ENCODE measurements around the gene NHSL2. TPM values are rescaled to one million over a fixed set of nuclear protein-coding genes. Genes with fewer than 3 reads are reported as not detected.

NHSL2 gene
- total RNA-seq, 1 donor from 2014 or later = 13.0 TPM

DNA sequence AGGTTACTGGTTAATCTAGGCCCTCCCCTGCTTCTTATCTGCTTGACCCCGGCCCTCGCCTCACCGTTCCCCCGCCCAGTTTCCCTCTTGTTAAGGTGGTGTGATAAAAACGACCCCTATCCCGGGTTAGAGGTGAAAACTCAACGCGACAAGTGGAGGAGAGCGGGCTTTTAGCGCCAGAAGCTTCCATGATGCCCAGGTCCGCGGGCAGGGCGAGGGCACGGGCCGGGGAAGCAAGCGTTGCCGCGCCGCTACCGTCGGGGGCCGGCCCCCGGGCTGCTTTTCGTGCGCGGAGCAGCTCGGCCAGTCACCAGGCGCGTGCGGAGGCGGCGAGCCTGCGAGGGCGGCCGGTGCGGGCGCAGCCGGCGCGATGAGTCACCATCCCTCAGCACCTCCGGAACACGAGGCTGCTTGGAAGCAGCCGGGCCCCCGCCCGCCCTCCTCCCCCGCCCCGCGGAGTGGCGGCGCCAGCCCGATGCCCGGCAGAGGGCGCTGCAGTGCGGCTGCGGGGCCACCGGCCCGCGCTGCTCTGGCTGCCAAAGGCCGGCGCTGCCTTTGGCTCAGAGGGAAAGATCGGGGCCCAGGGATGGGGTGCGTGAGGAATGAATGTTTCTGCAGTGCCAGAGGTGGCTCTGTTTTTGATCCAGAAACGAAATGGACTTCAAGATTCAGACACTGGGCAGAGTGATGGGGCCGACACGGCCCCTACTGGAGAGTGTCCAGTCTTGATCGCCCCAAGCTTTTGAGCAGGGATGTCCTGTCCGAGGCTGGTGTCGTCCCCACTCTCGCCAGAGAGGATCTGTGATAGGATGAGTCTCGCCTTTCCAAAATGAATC, 107.8 kb downstream of the NHSL2 start:
- Mint-ChIP-seq H3K27ac (ENCODE audit: unreplicated experiment) (peak overlapping the region; percentile 34), H3K4me1 (ENCODE audit: low read depth, unreplicated experiment) (peaks cover 9% of the 10 kb centered on the region), H3K36me3 (ENCODE audit: low read depth, unreplicated experiment) (peaks cover 9% of the 10 kb centered on the region), H3K4me3 (ENCODE audit: unreplicated experiment) (no peak overlapping the region), H3K9me3 (ENCODE audit: unreplicated experiment) (no peaks in the 10 kb centered on the region), H3K27me3 (ENCODE audit: low read depth, unreplicated experiment) (no peaks in the 10 kb centered on the region)
- peak overlapping the region; percentile 54 for H3K9ac ChIP-seq (ENCODE audit: low read length)
- H3K4me1 ChIP-seq (ENCODE audit: insufficient read depth, low read length) = peaks cover 7% of the 10 kb centered on the region
- peak overlapping the region; percentile 63 for H2AFZ ChIP-seq (ENCODE audit: low read depth, low read length)
- no peaks in the 10 kb centered on the region for H3K9me3 ChIP-seq (ENCODE audit: insufficient read depth, low read depth, low read length)
- H3K4me3 ChIP-seq (ENCODE audit: insufficient read depth, low read depth, low read length) = peak overlapping the region; percentile 28
- FAIRE-seq = no peak
- no peaks in the 10 kb centered on the region for H3K27me3 ChIP-seq (ENCODE audit: insufficient read depth, low read length)
- TF ChIP-seq, protein P1, sequence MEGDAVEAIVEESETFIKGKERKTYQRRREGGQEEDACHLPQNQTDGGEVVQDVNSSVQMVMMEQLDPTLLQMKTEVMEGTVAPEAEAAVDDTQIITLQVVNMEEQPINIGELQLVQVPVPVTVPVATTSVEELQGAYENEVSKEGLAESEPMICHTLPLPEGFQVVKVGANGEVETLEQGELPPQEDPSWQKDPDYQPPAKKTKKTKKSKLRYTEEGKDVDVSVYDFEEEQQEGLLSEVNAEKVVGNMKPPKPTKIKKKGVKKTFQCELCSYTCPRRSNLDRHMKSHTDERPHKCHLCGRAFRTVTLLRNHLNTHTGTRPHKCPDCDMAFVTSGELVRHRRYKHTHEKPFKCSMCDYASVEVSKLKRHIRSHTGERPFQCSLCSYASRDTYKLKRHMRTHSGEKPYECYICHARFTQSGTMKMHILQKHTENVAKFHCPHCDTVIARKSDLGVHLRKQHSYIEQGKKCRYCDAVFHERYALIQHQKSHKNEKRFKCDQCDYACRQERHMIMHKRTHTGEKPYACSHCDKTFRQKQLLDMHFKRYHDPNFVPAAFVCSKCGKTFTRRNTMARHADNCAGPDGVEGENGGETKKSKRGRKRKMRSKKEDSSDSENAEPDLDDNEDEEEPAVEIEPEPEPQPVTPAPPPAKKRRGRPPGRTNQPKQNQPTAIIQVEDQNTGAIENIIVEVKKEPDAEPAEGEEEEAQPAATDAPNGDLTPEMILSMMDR (IDR thresholded peaks at IDR 0.05; ENCODE audit: insufficient read depth, low read depth, low read length) = peak; percentile 12
- no peak for TF ChIP-seq EZH2 (IDR thresholded peaks at IDR 0.05; ENCODE audit: insufficient read depth, low read length)
- H3K36me3 ChIP-seq (ENCODE audit: insufficient read depth, low read length) = no peaks in the 10 kb centered on the region
- no peaks in the 10 kb centered on the region for H4K20me1 ChIP-seq (ENCODE audit: insufficient read depth, low read length)
- DNase-seq (ENCODE audit: low read depth) = peak; percentile 80
- no peaks in the 10 kb centered on the region for H3K79me2 ChIP-seq (ENCODE audit: insufficient read depth, low read length)
- H3K4me2 ChIP-seq (ENCODE audit: low read length) = peak overlapping the region; percentile 75
- H3K27ac ChIP-seq (ENCODE audit: low read depth, low read length) = no peak overlapping the region

DNA sequence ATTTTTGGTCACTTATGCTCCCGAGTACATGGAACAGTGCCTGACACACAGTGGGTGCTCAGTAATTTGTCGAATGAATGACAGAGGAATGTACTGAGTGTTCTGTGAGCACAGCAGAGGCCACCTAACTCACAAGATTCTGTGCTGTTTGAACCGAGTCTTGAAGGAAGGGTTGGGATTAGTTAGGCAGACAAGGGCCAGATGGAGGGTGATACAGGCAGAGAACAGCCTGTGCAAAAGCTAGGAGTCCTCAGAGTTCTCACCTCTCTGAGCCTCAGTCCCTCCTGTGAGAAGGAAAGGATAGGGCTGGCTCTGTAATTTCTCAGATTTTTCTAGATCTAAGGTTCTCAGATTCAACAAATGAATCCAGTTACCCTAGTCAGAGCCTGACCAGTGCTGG, 108.8 kb downstream of the NHSL2 start:
- Histone ChIP-seq H3K79me2 (ENCODE audit: insufficient read depth, low read length) (no peaks in the 10 kb centered on the region), H4K20me1 (ENCODE audit: insufficient read depth, low read length) (no peaks in the 10 kb centered on the region), H3K36me3 (ENCODE audit: insufficient read depth, low read length) (no peaks in the 10 kb centered on the region), H2AFZ (ENCODE audit: low read depth, low read length) (no peak overlapping the region), H3K4me2 (ENCODE audit: low read length) (no peak overlapping the region), H3K9me3 (ENCODE audit: insufficient read depth, low read depth, low read length) (no peaks in the 10 kb centered on the region), H3K9ac (ENCODE audit: low read length) (no peak overlapping the region), H3K27ac (ENCODE audit: low read depth, low read length) (no peak overlapping the region), H3K4me1 (ENCODE audit: insufficient read depth, low read length) (peaks cover 7% of the 10 kb centered on the region), H3K27me3 (ENCODE audit: insufficient read depth, low read length) (no peaks in the 10 kb centered on the region), H3K4me3 (ENCODE audit: insufficient read depth, low read depth, low read length) (no peak overlapping the region)
- Mint-ChIP-seq H3K27me3 (ENCODE audit: low read depth, unreplicated experiment) (no peaks in the 10 kb centered on the region), H3K36me3 (ENCODE audit: low read depth, unreplicated experiment) (peaks cover 11% of the 10 kb centered on the region), H3K4me3 (ENCODE audit: unreplicated experiment) (no peak overlapping the region), H3K27ac (ENCODE audit: unreplicated experiment) (no peak overlapping the region), H3K4me1 (ENCODE audit: low read depth, unreplicated experiment) (peaks cover 9% of the 10 kb centered on the region), H3K9me3 (ENCODE audit: unreplicated experiment) (no peaks in the 10 kb centered on the region)
- TF ChIP-seq EZH2 (IDR thresholded peaks at IDR 0.05; ENCODE audit: insufficient read depth, low read length) = no peak
- FAIRE-seq (peak; percentile 82), DNase-seq (ENCODE audit: low read depth) (no peak)

DNA sequence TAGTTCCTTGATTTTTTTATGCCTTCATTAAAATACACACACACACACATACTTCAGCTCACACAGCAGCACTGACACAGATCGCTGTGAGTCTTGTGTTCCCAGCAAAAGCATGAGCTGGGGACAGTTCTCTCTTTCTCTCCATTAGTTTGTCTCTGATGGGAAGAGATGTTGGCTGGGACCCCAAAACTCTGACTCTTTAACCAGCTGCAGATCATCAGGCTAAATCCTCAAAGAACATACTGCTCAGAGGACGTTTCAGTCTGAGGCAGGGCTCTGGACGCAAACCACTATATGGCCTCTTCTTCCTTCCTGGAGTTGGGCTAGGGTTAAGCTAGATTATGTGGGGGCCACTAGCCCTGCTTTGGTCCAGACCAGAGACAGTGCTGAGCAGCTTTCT, 109.6 kb downstream of the NHSL2 start:
- H4K20me1 ChIP-seq (ENCODE audit: insufficient read depth, low read length) = no peaks in the 10 kb centered on the region
- FAIRE-seq = no peak
- H3K27ac Mint-ChIP-seq (ENCODE audit: unreplicated experiment) = no peak overlapping the region

More for the DNA sequence above, 109.6 kb downstream of the NHSL2 start:
- Mint-ChIP-seq H3K36me3 (ENCODE audit: low read depth, unreplicated experiment) (peaks cover 11% of the 10 kb centered on the region), H3K4me3 (ENCODE audit: unreplicated experiment) (no peak overlapping the region), H3K4me1 (ENCODE audit: low read depth, unreplicated experiment) (peaks cover 9% of the 10 kb centered on the region), H3K9me3 (ENCODE audit: unreplicated experiment) (no peaks in the 10 kb centered on the region), H3K27me3 (ENCODE audit: low read depth, unreplicated experiment) (no peaks in the 10 kb centered on the region)
- Histone ChIP-seq H3K27ac (ENCODE audit: low read depth, low read length) (no peak overlapping the region), H3K79me2 (ENCODE audit: insufficient read depth, low read length) (no peaks in the 10 kb centered on the region), H2AFZ (ENCODE audit: low read depth, low read length) (no peak overlapping the region), H3K27me3 (ENCODE audit: insufficient read depth, low read length) (no peaks in the 10 kb centered on the region), H3K36me3 (ENCODE audit: insufficient read depth, low read length) (no peaks in the 10 kb centered on the region), H3K4me3 (ENCODE audit: insufficient read depth, low read depth, low read length) (no peak overlapping the region), H3K4me2 (ENCODE audit: low read length) (no peak overlapping the region), H3K9me3 (ENCODE audit: insufficient read depth, low read depth, low read length) (no peaks in the 10 kb centered on the region), H3K4me1 (ENCODE audit: insufficient read depth, low read length) (peaks cover 7% of the 10 kb centered on the region), H3K9ac (ENCODE audit: low read length) (no peak overlapping the region)
- TF ChIP-seq, protein P1 (IDR thresholded peaks at IDR 0.05; ENCODE audit: insufficient read depth, low read depth, low read length) = no peak
- no peak for TF ChIP-seq EZH2 (IDR thresholded peaks at IDR 0.05; ENCODE audit: insufficient read depth, low read length)
- DNase-seq (ENCODE audit: low read depth) = no peak
